ENCODE measurements around the gene GATA2.

GATA2 gene

DNA sequence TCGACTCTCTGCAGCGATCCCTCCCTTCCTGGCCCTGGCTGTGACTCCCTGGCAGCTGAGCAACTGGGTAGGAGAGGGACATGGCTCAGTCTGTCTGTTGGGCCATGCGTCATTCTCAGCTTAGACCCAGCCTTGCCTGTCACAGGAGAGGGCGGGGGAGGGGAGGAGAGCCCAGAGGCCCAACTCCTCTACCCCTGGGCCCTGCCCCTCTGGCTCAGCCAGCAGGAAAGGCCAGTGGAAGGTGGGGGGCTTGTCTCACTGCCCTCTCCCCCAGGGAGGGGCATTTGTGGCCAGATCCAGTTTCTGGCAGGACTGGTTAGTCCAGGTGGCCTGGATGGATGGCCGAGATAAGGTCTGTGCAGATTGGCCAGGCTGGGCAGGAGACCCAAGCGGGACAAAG is 57.9 kb downstream of the GATA2 start:
- H3K4me3 ChIP-seq (ENCODE audit: low read depth in 1 of 2, low read length in 2 of 2) = no peak overlapping the region
- H3K27me3 ChIP-seq (ENCODE audit: low read depth, low read length) = peaks cover 31% of the 10 kb centered on the region
- peaks cover 0 to 15% of the 10 kb centered on the region in 2 donors for H3K4me1 ChIP-seq (ENCODE audit: control insufficient read depth in 1 of 2, insufficient read depth in 2 of 2, low read length in 2 of 2)
- no peak overlapping the region for H3K27ac ChIP-seq (ENCODE audit: low read length)
- H3K9me3 ChIP-seq (ENCODE audit: control insufficient read depth in 1 of 2, low read length in 2 of 2) = no peaks in the 10 kb centered on the region
- no peaks in the 10 kb centered on the region for H3K36me3 ChIP-seq (ENCODE audit: control insufficient read depth in 1 of 2, insufficient read depth in 2 of 2, low read length in 2 of 2)

DNA sequence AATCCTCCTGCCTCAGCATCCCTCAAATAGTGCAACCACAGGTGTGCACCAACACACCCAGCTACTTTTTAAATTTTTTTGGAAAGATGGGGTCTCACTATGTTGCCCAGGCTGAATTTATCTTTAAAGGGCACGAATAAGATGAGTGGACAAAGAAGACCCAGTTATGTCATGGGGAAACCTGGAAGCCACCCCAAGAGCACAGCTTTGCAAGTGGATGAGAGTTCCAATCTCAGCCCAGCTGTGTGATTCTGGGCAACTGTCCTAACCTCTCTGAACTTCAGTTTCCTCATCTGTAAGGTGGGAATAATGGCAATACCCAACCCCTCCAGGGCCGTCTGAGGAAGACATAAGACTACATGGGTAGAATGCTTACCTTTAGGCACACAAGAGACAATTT is 58.5 kb downstream of the GATA2 start:
- Histone ChIP-seq H3K27me3 (ENCODE audit: low read depth, low read length) (peaks cover 31% of the 10 kb centered on the region), H3K4me1 (ENCODE audit: control insufficient read depth in 1 of 2, insufficient read depth in 2 of 2, low read length in 2 of 2) (peaks cover 0 to 15% of the 10 kb centered on the region in 2 donors), H3K36me3 (ENCODE audit: control insufficient read depth in 1 of 2, insufficient read depth in 2 of 2, low read length in 2 of 2) (no peaks in the 10 kb centered on the region), H3K4me3 (ENCODE audit: low read depth in 1 of 2, low read length in 2 of 2) (no peak overlapping the region), H3K9me3 (ENCODE audit: control insufficient read depth in 1 of 2, low read length in 2 of 2) (no peaks in the 10 kb centered on the region), H3K27ac (ENCODE audit: low read length) (no peak overlapping the region)

DNA sequence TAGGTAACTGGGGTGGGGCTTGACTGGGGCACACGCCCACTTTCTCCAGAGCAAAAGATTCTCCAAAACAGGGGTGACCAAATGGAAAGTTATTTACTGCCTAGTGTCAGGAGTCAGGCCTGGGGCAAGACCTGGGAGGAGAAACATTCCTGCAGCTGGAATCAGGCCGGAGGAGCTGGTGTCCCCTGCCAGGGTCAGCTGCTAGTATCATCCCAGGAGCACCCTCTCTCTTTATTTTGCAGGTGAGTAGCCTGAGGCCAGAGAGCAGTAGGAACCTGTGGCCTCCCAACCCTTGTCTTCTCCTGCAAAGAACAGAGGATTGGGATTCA is 59.2 kb downstream of the GATA2 start:
- Histone ChIP-seq H3K27ac (ENCODE audit: low read length) (no peak overlapping the region), H3K4me3 (ENCODE audit: low read depth in 1 of 2, low read length in 2 of 2) (no peak overlapping the region), H3K27me3 (ENCODE audit: low read depth, low read length) (peaks cover 31% of the 10 kb centered on the region), H3K36me3 (ENCODE audit: control insufficient read depth in 1 of 2, insufficient read depth in 2 of 2, low read length in 2 of 2) (no peaks in the 10 kb centered on the region), H3K4me1 (ENCODE audit: control insufficient read depth in 1 of 2, insufficient read depth in 2 of 2, low read length in 2 of 2) (peaks cover 0 to 15% of the 10 kb centered on the region in 2 donors), H3K9me3 (ENCODE audit: control insufficient read depth in 1 of 2, low read length in 2 of 2) (no peaks in the 10 kb centered on the region)

DNA sequence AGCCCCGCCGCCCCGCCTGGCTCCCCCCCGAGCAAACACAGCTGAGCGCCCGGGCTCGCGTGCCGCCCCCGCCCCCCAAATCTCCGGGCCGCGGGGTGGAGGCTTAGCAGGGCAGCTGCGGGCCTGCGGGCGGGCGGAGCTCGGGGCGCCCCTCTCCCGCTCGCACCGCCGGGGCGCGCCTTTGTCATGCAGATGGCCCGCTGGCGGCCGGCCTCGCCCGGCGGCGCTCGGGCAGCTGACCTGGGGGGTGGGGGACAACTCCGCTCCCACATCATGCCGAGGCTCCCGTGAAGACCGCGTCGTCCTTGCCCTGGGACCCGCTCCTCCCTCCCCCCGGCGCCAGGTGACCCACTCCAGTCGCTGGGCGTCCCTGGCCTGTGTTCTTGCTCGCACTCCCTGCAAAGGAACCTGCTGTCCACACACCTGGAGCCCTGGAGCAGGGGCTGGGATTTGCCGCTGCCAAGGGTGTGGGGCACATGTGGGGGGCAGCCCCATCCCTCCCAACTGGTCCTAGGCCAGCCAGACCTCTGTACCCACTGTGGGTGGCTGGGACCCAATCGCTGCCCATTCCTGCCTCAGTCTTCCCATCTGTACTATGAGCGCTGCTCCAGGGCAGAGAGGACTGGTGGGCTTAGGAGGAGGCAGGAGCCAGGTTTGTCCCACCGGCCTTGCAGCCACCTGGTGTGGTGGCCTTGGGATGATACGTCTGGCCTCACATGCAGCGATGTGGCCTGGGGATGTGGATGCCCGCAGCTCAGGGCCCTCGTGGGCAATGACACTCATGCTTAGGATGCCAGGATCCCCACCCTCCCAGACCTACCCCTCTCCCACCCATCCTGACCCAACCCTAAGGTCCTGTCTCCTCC is 59.8 kb downstream of the GATA2 start:
- Histone ChIP-seq H3K27me3 (ENCODE audit: low read depth, low read length) (peaks cover 31% of the 10 kb centered on the region), H3K36me3 (ENCODE audit: control insufficient read depth in 1 of 2, insufficient read depth in 2 of 2, low read length in 2 of 2) (no peaks in the 10 kb centered on the region), H3K27ac (ENCODE audit: low read length) (no peak overlapping the region), H3K4me1 (ENCODE audit: control insufficient read depth in 1 of 2, insufficient read depth in 2 of 2, low read length in 2 of 2) (peaks cover 0 to 15% of the 10 kb centered on the region in 2 donors), H3K9me3 (ENCODE audit: control insufficient read depth in 1 of 2, low read length in 2 of 2) (no peaks in the 10 kb centered on the region), H3K4me3 (ENCODE audit: low read depth in 1 of 2, low read length in 2 of 2) (peak overlapping the region in 1 of 2 donors; percentile 52)

DNA sequence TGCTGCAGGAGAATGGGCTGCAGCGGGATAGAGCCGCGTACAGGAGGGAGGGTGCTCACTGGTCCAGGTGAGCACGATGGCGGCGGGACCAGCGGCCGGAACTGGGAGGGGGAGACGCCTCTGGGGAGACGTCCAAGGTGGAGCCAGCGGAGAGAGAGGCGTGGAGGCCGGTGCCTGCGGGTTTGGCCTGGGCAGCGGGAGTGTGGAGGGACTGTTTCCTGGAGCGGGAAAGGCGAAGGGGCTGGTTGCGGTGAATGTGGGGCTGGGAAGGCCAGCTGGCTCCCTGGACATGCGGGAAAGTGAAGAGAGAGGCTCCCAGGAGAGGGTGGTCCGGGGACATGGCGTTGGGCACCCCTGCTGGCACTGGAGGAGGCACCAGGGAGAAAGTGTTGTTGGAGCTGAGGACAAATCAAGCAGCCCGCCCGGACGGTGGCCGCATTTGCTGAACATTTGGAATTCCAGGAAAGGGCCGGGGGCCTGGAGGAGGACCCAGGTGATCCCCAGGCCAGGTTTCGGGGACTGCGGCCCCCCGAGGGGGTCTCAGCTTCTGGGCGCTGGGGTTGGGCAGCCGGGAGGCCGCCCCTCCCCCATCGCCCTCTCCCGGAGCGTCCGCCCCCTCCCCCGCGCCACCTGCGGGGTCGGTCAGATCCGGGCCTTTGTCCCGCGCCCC is 60.6 kb downstream of the GATA2 start:
- no peaks in the 10 kb centered on the region for H3K9me3 ChIP-seq (ENCODE audit: control insufficient read depth in 1 of 2, low read length in 2 of 2)
- peak overlapping the region in 1 of 2 donors; percentile 52 for H3K4me3 ChIP-seq (ENCODE audit: low read depth in 1 of 2, low read length in 2 of 2)
- H3K27ac ChIP-seq (ENCODE audit: low read length) = no peak overlapping the region
- H3K4me1 ChIP-seq (ENCODE audit: control insufficient read depth in 1 of 2, insufficient read depth in 2 of 2, low read length in 2 of 2) = peaks cover 0 to 15% of the 10 kb centered on the region in 2 donors
- no peaks in the 10 kb centered on the region for H3K36me3 ChIP-seq (ENCODE audit: control insufficient read depth in 1 of 2, insufficient read depth in 2 of 2, low read length in 2 of 2)
- H3K27me3 ChIP-seq (ENCODE audit: low read depth, low read length) = peaks cover 31% of the 10 kb centered on the region

DNA sequence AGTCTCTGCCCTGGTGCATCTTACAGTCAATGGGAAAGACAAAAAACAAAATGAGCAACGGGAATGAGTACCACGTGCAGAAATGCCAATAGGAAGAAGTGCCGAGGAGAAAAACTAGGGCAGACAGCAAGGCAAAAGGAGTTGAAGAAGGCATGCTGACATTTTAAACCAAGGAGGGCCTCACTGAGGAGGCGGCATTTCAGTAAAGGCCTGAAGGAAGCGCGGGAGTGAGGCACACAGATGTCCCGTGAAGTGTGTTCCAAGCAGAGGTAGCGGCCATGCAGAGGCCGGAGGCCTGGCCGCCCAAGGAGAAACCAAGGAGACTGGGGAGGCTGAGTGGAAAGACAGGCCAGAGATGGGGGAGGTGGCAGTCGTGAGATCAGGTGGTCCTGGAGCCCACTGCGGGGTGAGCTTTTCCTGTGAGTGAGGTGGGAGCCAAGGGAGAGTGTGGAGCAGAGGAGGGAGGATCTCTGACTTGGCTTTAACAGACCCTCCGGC is 61.1 kb downstream of the GATA2 start:
- peaks cover 0 to 15% of the 10 kb centered on the region in 2 donors for H3K4me1 ChIP-seq (ENCODE audit: control insufficient read depth in 1 of 2, insufficient read depth in 2 of 2, low read length in 2 of 2)
- H3K36me3 ChIP-seq (ENCODE audit: control insufficient read depth in 1 of 2, insufficient read depth in 2 of 2, low read length in 2 of 2) = no peaks in the 10 kb centered on the region
- peaks cover 31% of the 10 kb centered on the region for H3K27me3 ChIP-seq (ENCODE audit: low read depth, low read length)
- no peaks in the 10 kb centered on the region for H3K9me3 ChIP-seq (ENCODE audit: control insufficient read depth in 1 of 2, low read length in 2 of 2)
- no peak overlapping the region for H3K4me3 ChIP-seq (ENCODE audit: low read depth in 1 of 2, low read length in 2 of 2)
- H3K27ac ChIP-seq (ENCODE audit: low read length) = no peak overlapping the region

DNA sequence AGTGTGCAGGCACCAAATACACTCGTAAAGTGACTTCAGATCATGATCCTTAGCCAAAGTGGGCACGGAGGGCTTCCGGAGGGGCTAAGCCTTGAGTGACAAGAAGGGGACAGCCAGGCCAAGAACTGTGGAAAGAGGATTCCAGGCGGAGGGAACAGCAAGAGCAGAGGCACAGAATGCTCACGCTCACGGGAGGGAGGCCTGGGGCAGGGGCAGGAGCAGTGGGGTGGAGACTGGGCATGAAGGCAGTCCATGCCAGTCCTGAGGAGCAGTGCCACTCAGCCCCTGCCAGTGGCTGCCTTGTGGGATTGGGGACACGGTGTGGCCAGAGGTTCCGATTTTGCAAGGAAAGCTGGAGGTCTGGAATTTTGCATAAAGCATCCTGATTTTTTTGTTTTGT is 62.3 kb downstream of the GATA2 start:
- no peak overlapping the region for H3K4me3 ChIP-seq (ENCODE audit: low read depth in 1 of 2, low read length in 2 of 2)
- peaks cover 0 to 19% of the 10 kb centered on the region in 2 donors for H3K4me1 ChIP-seq (ENCODE audit: control insufficient read depth in 1 of 2, insufficient read depth in 2 of 2, low read length in 2 of 2)
- H3K36me3 ChIP-seq (ENCODE audit: control insufficient read depth in 1 of 2, insufficient read depth in 2 of 2, low read length in 2 of 2) = no peaks in the 10 kb centered on the region
- no peaks in the 10 kb centered on the region for H3K9me3 ChIP-seq (ENCODE audit: control insufficient read depth in 1 of 2, low read length in 2 of 2)
- H3K27me3 ChIP-seq (ENCODE audit: low read depth, low read length) = peaks cover 31% of the 10 kb centered on the region
- no peak overlapping the region for H3K27ac ChIP-seq (ENCODE audit: low read length)

DNA sequence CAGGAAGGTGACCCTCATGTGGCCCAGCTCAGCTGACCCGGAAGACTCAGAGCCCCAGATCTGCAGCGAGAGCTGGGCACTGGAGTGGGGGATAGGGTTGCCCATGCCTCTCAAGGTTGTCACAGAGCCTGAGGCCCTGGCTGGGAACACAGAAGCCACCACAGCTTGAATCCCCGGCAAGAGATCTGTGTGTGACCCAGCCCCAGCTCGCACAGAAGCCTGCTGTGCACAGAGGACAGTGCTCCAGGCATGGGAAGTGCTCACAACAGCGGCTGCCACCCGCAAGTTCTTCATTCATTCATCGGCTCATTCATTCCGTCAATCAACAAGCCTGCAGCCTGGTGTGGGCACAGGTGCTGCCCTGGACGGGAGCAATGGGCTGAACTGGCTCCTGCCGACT is 62.7 kb downstream of the GATA2 start:
- peaks cover 0 to 19% of the 10 kb centered on the region in 2 donors for H3K4me1 ChIP-seq (ENCODE audit: control insufficient read depth in 1 of 2, insufficient read depth in 2 of 2, low read length in 2 of 2)
- peaks cover 31% of the 10 kb centered on the region for H3K27me3 ChIP-seq (ENCODE audit: low read depth, low read length)
- H3K9me3 ChIP-seq (ENCODE audit: control insufficient read depth in 1 of 2, low read length in 2 of 2) = no peaks in the 10 kb centered on the region
- no peak overlapping the region for H3K4me3 ChIP-seq (ENCODE audit: low read depth in 1 of 2, low read length in 2 of 2)
- no peak overlapping the region for H3K27ac ChIP-seq (ENCODE audit: low read length)
- H3K36me3 ChIP-seq (ENCODE audit: control insufficient read depth in 1 of 2, insufficient read depth in 2 of 2, low read length in 2 of 2) = no peaks in the 10 kb centered on the region

DNA sequence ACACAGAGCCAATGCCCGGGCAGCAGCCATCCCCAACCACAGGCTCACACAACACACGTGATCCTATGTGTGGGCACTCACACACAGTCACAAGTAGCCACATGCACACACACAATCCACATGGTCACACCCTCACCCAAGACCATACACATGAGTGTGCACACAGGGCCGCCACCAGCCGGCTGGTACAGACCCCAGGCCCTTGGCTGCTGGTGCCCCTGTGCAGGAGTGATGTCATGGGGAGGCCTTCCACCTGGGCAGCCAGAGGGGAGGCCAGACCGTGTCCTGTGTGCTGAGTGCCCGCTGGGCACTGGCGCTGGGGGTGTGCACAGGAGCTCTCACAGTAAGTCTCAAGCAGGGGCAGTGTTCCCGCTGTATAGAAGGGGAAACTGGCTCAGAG is 63.2 kb downstream of the GATA2 start:
- Histone ChIP-seq H3K27me3 (ENCODE audit: low read depth, low read length) (peaks cover 31% of the 10 kb centered on the region), H3K4me1 (ENCODE audit: control insufficient read depth in 1 of 2, insufficient read depth in 2 of 2, low read length in 2 of 2) (peaks cover 0 to 19% of the 10 kb centered on the region in 2 donors), H3K9me3 (ENCODE audit: control insufficient read depth in 1 of 2, low read length in 2 of 2) (no peaks in the 10 kb centered on the region), H3K4me3 (ENCODE audit: low read depth in 1 of 2, low read length in 2 of 2) (no peak overlapping the region), H3K27ac (ENCODE audit: low read length) (no peak overlapping the region), H3K36me3 (ENCODE audit: control insufficient read depth in 1 of 2, insufficient read depth in 2 of 2, low read length in 2 of 2) (no peaks in the 10 kb centered on the region)

All from muscle layer of duodenum (tissue), 2 donors.